GM23338 (cell line): ENCODE results near the gene ENOPH1. TPM values are rescaled to one million over a fixed set of nuclear protein-coding genes. Genes with fewer than 3 reads are reported as not detected.

Experiments used
- ATAC-seq: fragments of 200-7000 bp; cut with Tn5 transposase; 3 replicates; pipeline ENCODE4 v1.9.1; 2020
- DNase-seq: peaks from one replicate; pipeline ENCODE4 v3.0.0-alpha.2; 2015; ENCODE audit warnings: low spot score
- H2AFZ ChIP-seq: fragments of 200-600 bp; sonication (generic); 2 replicates; pipeline ENCODE4 v1.8.0; 2016; ENCODE audit warnings: antibody characterized with exemption, mild to moderate bottlenecking, moderate library complexity
- H3F3A ChIP-seq: fragments of 200-600 bp; sonication (generic); replicated peaks from 2 replicates; pipeline ENCODE4 v1.8.0; 2017; ENCODE audit warnings: antibody characterized with exemption, mixed run types, low read depth
- H3K27ac ChIP-seq: fragments of 200-600 bp; sonication (generic); 2 replicates; pipeline ENCODE4 v1.6.1; 2016; ENCODE audit warnings: low read depth
- H3K27me3 ChIP-seq: fragments of 200-600 bp; sonication (generic); 2 replicates; pipeline ENCODE4 v1.8.0; 2016; ENCODE audit warnings: mild to moderate bottlenecking, mixed run types, moderate library complexity; ENCODE audit not compliant: insufficient read depth
- H3K36me3 ChIP-seq: fragments of 200-600 bp; sonication (generic); 2 replicates; pipeline ENCODE4 v1.8.0; 2016; ENCODE audit warnings: mild to moderate bottlenecking; ENCODE audit not compliant: insufficient read depth
- H3K4me1 ChIP-seq: fragments of 200-600 bp; sonication (generic); 2 replicates; pipeline ENCODE4 v1.8.0; 2016; ENCODE audit warnings: mild to moderate bottlenecking, moderate library complexity; ENCODE audit not compliant: insufficient read depth
- H3K4me2 ChIP-seq: fragments of 200-600 bp; sonication (generic); 2 replicates; pipeline ENCODE4 v1.7.1; 2017; ENCODE audit warnings: mixed run types
- H3K4me3 ChIP-seq: fragments of 200-600 bp; sonication (generic); 2 replicates; pipeline ENCODE4 v1.6.1; 2016; ENCODE audit warnings: mixed run types
- H3K79me2 ChIP-seq: fragments of 200-600 bp; sonication (generic); replicated peaks from 2 replicates; pipeline ENCODE4 v1.8.0; 2017; ENCODE audit warnings: mild to moderate bottlenecking; ENCODE audit not compliant: insufficient read depth
- H3K9me2 ChIP-seq: fragments of 200-600 bp; sonication (generic); 2 replicates; pipeline ENCODE4 v1.8.0; 2017; ENCODE audit not compliant: insufficient read depth
- H4K20me1 ChIP-seq: fragments of 200-600 bp; sonication (generic); replicated peaks from 2 replicates; pipeline ENCODE4 v1.8.0; 2017; ENCODE audit warnings: mild to moderate bottlenecking; ENCODE audit not compliant: insufficient read depth
- H3K27ac Mint-ChIP-seq: 2 replicates; pipeline ENCODE4 v1.8.0; 2020; ENCODE audit warnings: inconsistent platforms, mild to moderate bottlenecking, moderate library complexity, mixed read lengths
- H3K27me3 Mint-ChIP-seq: 3 replicates; pipeline ENCODE4 v1.8.0; 2022; ENCODE audit warnings: low read depth, mild to moderate bottlenecking, moderate library complexity, mixed read lengths, inconsistent platforms; ENCODE audit not compliant: insufficient read depth, poor library complexity
- H3K36me3 Mint-ChIP-seq: 3 replicates; pipeline ENCODE4 v1.8.0; 2021; ENCODE audit warnings: low read depth, mild to moderate bottlenecking, inconsistent platforms, moderate library complexity, mixed read lengths
- H3K4me1 Mint-ChIP-seq: 3 replicates; pipeline ENCODE4 v1.8.0; 2020; ENCODE audit warnings: mild to moderate bottlenecking, inconsistent platforms, mixed read lengths
- H3K4me3 Mint-ChIP-seq: 3 replicates; pipeline ENCODE4 v1.8.0; 2021; ENCODE audit warnings: moderate library complexity, mild to moderate bottlenecking, inconsistent platforms, mixed read lengths
- H3K9me3 Mint-ChIP-seq: 3 replicates; pipeline ENCODE4 v1.8.0; 2020; ENCODE audit warnings: moderate library complexity, mild to moderate bottlenecking, inconsistent platforms, mixed read lengths
- CREB1 ChIP-seq: fragments of 250-450 bp; sonication (Bioruptor Pico); IDR thresholded peaks from 2 replicates; pipeline ENCODE4 v1.5.0; 2020; ENCODE audit warnings: low read depth, mild to moderate bottlenecking, moderate library complexity
- CTCF ChIP-seq, 2 experiments: fragments of 200-600 bp in 1 of 2; sonication (generic) in 1 of 2; conservative IDR thresholded peaks; 2 replicates each; pipeline versions ENCODE4 v1.5.1 to v1.6.1; 2016 to 2017; ENCODE audit warnings: antibody characterized with exemption in 2 of 2, low read depth in 2 of 2, mild to moderate bottlenecking in 2 of 2, moderate library complexity in 1 of 2
- ETS1 ChIP-seq: IDR thresholded peaks from 2 replicates; pipeline ENCODE4 v1.6.1; 2016; ENCODE audit warnings: antibody characterized with exemption
- EZH2 ChIP-seq: fragments of 200-600 bp; sonication (generic); IDR thresholded peaks from one replicate; pipeline ENCODE4 v1.8.0; 2017; ENCODE audit warnings: antibody characterized with exemption, mild to moderate bottlenecking, low read depth; ENCODE audit not compliant: unreplicated experiment
- EZH2phosphoT487 ChIP-seq: fragments of 200-600 bp; sonication (generic); IDR thresholded peaks from one replicate; pipeline ENCODE4 v1.8.1; 2018; ENCODE audit warnings: antibody characterized with exemption; ENCODE audit not compliant: unreplicated experiment
- JUNB ChIP-seq: IDR thresholded peaks from one replicate; pipeline ENCODE4 v1.6.1; 2016; ENCODE audit warnings: antibody characterized with exemption; ENCODE audit not compliant: unreplicated experiment
- NANOG ChIP-seq: IDR thresholded peaks from 2 replicates; pipeline ENCODE4 v1.6.1; 2016; ENCODE audit warnings: antibody characterized with exemption, borderline replicate concordance
- POLR2AphosphoS5 ChIP-seq: IDR thresholded peaks from 2 replicates; pipeline ENCODE4 v1.6.1; 2016; ENCODE audit warnings: antibody characterized with exemption, low read depth
- REST ChIP-seq: IDR thresholded peaks from one replicate; pipeline ENCODE4 v1.6.1; 2018; ENCODE audit warnings: antibody characterized with exemption; ENCODE audit not compliant: unreplicated experiment
- STAT1 ChIP-seq: IDR thresholded peaks from one replicate; pipeline ENCODE4 v1.6.1; 2016; ENCODE audit warnings: antibody characterized with exemption; ENCODE audit not compliant: unreplicated experiment
- ZNF114 ChIP-seq: fragments of 250-450 bp; sonication (Bioruptor Pico); IDR thresholded peaks from 2 replicates; pipeline ENCODE4 v1.5.0; 2020; ENCODE audit warnings: mild to moderate bottlenecking, moderate library complexity
- ZNF331 ChIP-seq: fragments of 250-450 bp; sonication (Bioruptor Pico); IDR thresholded peaks from 2 replicates; pipeline ENCODE4 v1.5.0; 2020; ENCODE audit warnings: low read depth, mild to moderate bottlenecking, moderate library complexity
- ZNF462 ChIP-seq: fragments of 250-450 bp; sonication (Bioruptor Pico); IDR thresholded peaks from 2 replicates; pipeline ENCODE4 v1.5.0; 2020; ENCODE audit warnings: mild to moderate bottlenecking, moderate library complexity
- polyA plus RNA-seq: library from polyadenylated mRNA; unstranded; fragments of >200 nt; fragmentation: Nextera tagmentation; extraction: Ambion mirVana; gene quantifications from 2 replicates; pipeline ENCODE4 v1.2.1, GENCODE V29; 2016
- total RNA-seq: library from RNA; depleted of rRNA; stranded (reverse); fragments of >200 nt; shearing (Covaris generic); gene quantifications from 2 replicates; pipeline ENCODE4 v1.2.3, GENCODE V29; 2014

Gene ENOPH1
- total and polyA plus RNA-seq, 2 experiments from 2014 or later, result 105 to 146 TPM

GRCh38 chr4:82397527-82397926 is 32.9 kb upstream of the ENOPH1 start:
- Histone ChIP-seq H3K27ac (no peak overlapping the region), H3F3A (no peaks in the 10 kb centered on the region), H3K4me1 (no peaks in the 10 kb centered on the region), H3K9me2 (no peaks in the 10 kb centered on the region; the same call in 1 of the 2 replicates), H3K79me2 (no peaks in the 10 kb centered on the region), H3K27me3 (no peaks in the 10 kb centered on the region), H2AFZ (no peak overlapping the region), H3K36me3 (no peaks in the 10 kb centered on the region), H4K20me1 (no peaks in the 10 kb centered on the region), H3K4me3 (no peak overlapping the region), H3K4me2 (no peak overlapping the region)
- no peak overlapping the region for H3K4me3 Mint-ChIP-seq
- peaks cover 3% of the 10 kb centered on the region; the same call in 2 of the 3 replicates for H3K4me1 Mint-ChIP-seq
- H3K27me3 Mint-ChIP-seq, result peaks cover 2% of the 10 kb centered on the region
- H3K9me3 Mint-ChIP-seq, result no peaks in the 10 kb centered on the region
- DNase-seq (no peak), ATAC-seq (no peak)
- TF ChIP-seq EZH2, result no peak
- TF ChIP-seq REST, result no peak
- no peak for TF ChIP-seq CTCF (conservative IDR thresholded peaks at IDR 0.05; ENCODE audit: low read depth in 2 of 2)
- no peak for TF ChIP-seq ZNF331 (CRISPR knock-in tag)
- no peak for TF ChIP-seq EZH2phosphoT487
- TF ChIP-seq NANOG, result no peak
- no peak for TF ChIP-seq ZNF114 (CRISPR knock-in tag)
- no peak for TF ChIP-seq POLR2AphosphoS5
- no peak for TF ChIP-seq ETS1
- no peak for TF ChIP-seq CREB1 (CRISPR knock-in tag)
- TF ChIP-seq ZNF462 (CRISPR knock-in tag), result no peak
- TF ChIP-seq STAT1, result no peak
- no peak for TF ChIP-seq JUNB
- H3K27ac Mint-ChIP-seq, result no peak overlapping the region
- H3K36me3 Mint-ChIP-seq, result no peaks in the 10 kb centered on the region
